HepG2 (cell line): ENCODE measurements around the gene TBC1D20. TPM values are rescaled to one million over a fixed set of nuclear protein-coding genes. Genes with fewer than 3 reads are reported as not detected.
"Not testable (repeated sequence)": the region's sequence is repeated elsewhere in the genome, so short reads cannot be mapped to it uniquely, and the experiment has no call there.

ENCODE experiments used
- ADNP ChIP-seq: sonication (generic); formaldehyde crosslinking; IDR thresholded peaks from 2 replicates; pipeline ENCODE4 v1.4.0; 2020; ENCODE audit warnings: missing genetic modification reagents
- BCL6 ChIP-seq: IDR thresholded peaks from 2 replicates; pipeline ENCODE4 v1.6.1; 2016; ENCODE audit warnings: missing genetic modification reagents, missing compliant biosample characterization
- FOSL2 ChIP-seq: sonication (generic); formaldehyde crosslinking; IDR thresholded peaks from 2 replicates; pipeline ENCODE4 v1.4.0; 2020; ENCODE audit warnings: missing genetic modification reagents
- IKZF4 ChIP-seq: sonication (generic); formaldehyde crosslinking; IDR thresholded peaks from 2 replicates; pipeline ENCODE4 v1.5.1; 2020; ENCODE audit warnings: borderline replicate concordance, mild to moderate bottlenecking, low read depth, missing genetic modification reagents; ENCODE audit errors: not compliant biosample characterization
- MEIS1 ChIP-seq: sonication (generic); formaldehyde crosslinking; IDR thresholded peaks from 2 replicates; pipeline ENCODE4 v1.9.0; 2021; ENCODE audit warnings: mild to moderate bottlenecking, missing genetic modification reagents, moderate library complexity, borderline replicate concordance
- NONO ChIP-seq, 2 experiments: fragments of 450-650 bp in 1 of 2; sonication (generic) in 1 of 2; formaldehyde crosslinking in 1 of 2; IDR thresholded peaks in 1 of 2; conservative IDR thresholded peaks in 1 of 2; 2 replicates each; pipeline versions ENCODE4 v1.6.1 to v1.8.0; 2017 to 2022; ENCODE audit warnings: mild to moderate bottlenecking in 1 of 2, missing genetic modification reagents in 1 of 2, moderate library complexity in 1 of 2
- NR2F6 ChIP-seq, 2 experiments: IDR thresholded peaks; 2 replicates each; pipeline ENCODE4 v1.6.1; 2016; ENCODE audit warnings: antibody characterized with exemption in 1 of 2, mild to moderate bottlenecking in 1 of 2
- ZBTB8A ChIP-seq: sonication (generic); formaldehyde crosslinking; IDR thresholded peaks from 2 replicates; pipeline ENCODE4 v1.4.0; 2020; ENCODE audit warnings: mild to moderate bottlenecking, low read depth, missing genetic modification reagents, borderline replicate concordance
- ZMYM2 ChIP-seq: sonication (generic); formaldehyde crosslinking; IDR thresholded peaks from 2 replicates; pipeline ENCODE4 v1.8.0; 2022; ENCODE audit warnings: mild to moderate bottlenecking, missing genetic modification reagents
- ZNF331 ChIP-seq: sonication (generic); formaldehyde crosslinking; IDR thresholded peaks from 2 replicates; pipeline ENCODE4 v1.4.0; 2020; ENCODE audit warnings: missing genetic modification reagents
- ZNF644 ChIP-seq: IDR thresholded peaks from 2 replicates; pipeline ENCODE4 v1.6.1; 2016; ENCODE audit warnings: low read depth
- ZNF670 ChIP-seq: sonication (generic); formaldehyde crosslinking; IDR thresholded peaks from 2 replicates; pipeline ENCODE4 v1.8.0; 2022; ENCODE audit warnings: mild to moderate bottlenecking, missing genetic modification reagents, borderline replicate concordance
- ZSCAN25 ChIP-seq: sonication (generic); formaldehyde crosslinking; IDR thresholded peaks from 2 replicates; pipeline ENCODE4 v1.8.0; 2022; ENCODE audit warnings: mild to moderate bottlenecking, missing genetic modification reagents
- polyA plus RNA-seq, 8 experiments: library from polyadenylated mRNA; depleted of rRNA in 3 of 8; stranded (reverse) in 7 of 8; unstranded in 1 of 8; fragments of >200 nt; fragmentation: Illumina TruSeq in 4 of 8; extraction: Trizol in 4 of 8; gene quantifications; 2 replicates each; pipeline versions ENCODE4 v1.2.1 to v1.2.3, GENCODE V29; 2011 to 2016; ENCODE audit warnings: low read depth in 4 of 8, missing spikeins in 1 of 8, mixed read lengths in 1 of 8; ENCODE audit not compliant: insufficient read depth in 1 of 8
- total RNA-seq, 5 experiments: library from RNA; depleted of rRNA; stranded (reverse); fragments of >200 nt; fragmentation: Illumina TruSeq; extraction: Trizol; gene quantifications; 2 replicates each; pipeline ENCODE4 v1.2.3, GENCODE V29; 2016; ENCODE audit warnings: low read depth in 1 of 5
- TF ChIP-seq, protein P1 (sequence below): sonication (generic); formaldehyde crosslinking; IDR thresholded peaks from 2 replicates; pipeline ENCODE4 v1.8.1; 2023; ENCODE audit warnings: mild to moderate bottlenecking, inconsistent platforms, moderate library complexity, missing genetic modification reagents, borderline replicate concordance
- TF ChIP-seq, protein P2 (sequence below): sonication (generic); formaldehyde crosslinking; IDR thresholded peaks from 2 replicates; pipeline ENCODE4 v1.5.1; 2020; ENCODE audit warnings: mild to moderate bottlenecking, missing genetic modification reagents, borderline replicate concordance
- TF ChIP-seq, protein P3 (sequence below): sonication (generic); formaldehyde crosslinking; IDR thresholded peaks from 2 replicates; pipeline ENCODE4 v1.5.1; 2020; ENCODE audit warnings: mild to moderate bottlenecking, missing genetic modification reagents, borderline replicate concordance
- TF ChIP-seq, protein P4 (sequence below): IDR thresholded peaks from 2 replicates; pipeline ENCODE4 v1.6.1; 2012; ENCODE audit warnings: inconsistent platforms
- TF ChIP-seq, protein P5 (sequence below): sonication (generic); formaldehyde crosslinking; IDR thresholded peaks from 2 replicates; pipeline ENCODE4 v1.5.1; 2020; ENCODE audit warnings: missing genetic modification reagents, mild to moderate bottlenecking, borderline replicate concordance

The TBC1D20 gene
- total and polyA plus RNA-seq, 2 of the 13 experiments (the other 11 are each of a cell fraction or from before 2014, with no cell fraction given), result 36.6 to 47.1 TPM

DNA sequence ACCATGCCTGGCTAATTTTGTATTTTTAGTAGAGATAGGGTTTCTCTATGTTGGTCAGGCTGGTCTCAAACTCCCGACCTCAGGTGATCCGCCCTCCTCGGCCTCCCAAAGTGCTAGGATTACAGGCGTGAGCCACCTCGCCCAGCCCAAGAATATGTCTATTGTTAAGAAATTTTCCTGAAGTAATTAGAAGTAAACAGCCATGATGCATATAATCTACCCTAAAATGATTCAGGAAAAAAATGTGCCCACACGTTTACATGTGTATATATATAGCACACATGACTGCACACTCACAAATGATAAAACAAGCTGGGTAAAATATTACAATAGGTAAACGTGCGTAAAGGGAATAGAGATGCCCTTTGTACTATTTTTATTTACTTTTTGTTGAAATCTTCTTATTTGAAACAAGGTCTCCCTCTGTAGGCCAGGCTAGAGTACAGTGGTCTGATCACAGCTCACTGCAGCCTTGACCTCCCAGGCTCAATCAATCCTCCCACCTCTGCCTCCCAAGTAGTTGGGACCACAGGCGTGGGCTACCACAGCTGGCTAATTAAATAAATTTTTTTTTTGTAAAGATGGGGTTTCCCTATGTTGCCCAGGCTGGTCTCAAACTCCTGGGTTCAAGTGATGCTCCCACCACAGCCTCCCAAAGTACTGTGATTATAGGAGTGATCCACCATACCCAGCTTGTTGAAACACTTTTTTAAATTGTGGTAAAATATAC lies 48.2 kb upstream of the TBC1D20 start (continued):
- TF ChIP-seq IKZF4 (CRISPR knock-in tag) (peak; percentile 13), BCL6 (peak; percentile 59; the same call in 1 of the 2 replicates), ZMYM2 (CRISPR knock-in tag) (peak; percentile 62; the same call in 1 of the 2 replicates), NR2F6 (IDR thresholded peaks at IDR 0.05) (peak; percentile 93), NR2F6 (CRISPR knock-in tag; IDR thresholded peaks at IDR 0.05) (peak; percentile 95), ZNF331 (peak; percentile 76), ZSCAN25 (peak; percentile 72), ZNF670 (CRISPR knock-in tag) (0 out of 2 replicates have a peak, but pooled peaks have one; percentile 43), ZBTB8A (CRISPR knock-in tag) (peak; percentile 80; the same call in 1 of the 2 replicates), ADNP (CRISPR knock-in tag) (0 out of 2 replicates have a peak, but pooled peaks have one; percentile 74), NONO (CRISPR knock-in tag; conservative IDR thresholded peaks at IDR 0.05) (peak; percentile 46; the same call in 1 of the 2 replicates), MEIS1 (CRISPR knock-in tag) (peak; percentile 85; the same call in 1 of the 2 replicates), FOSL2 (CRISPR knock-in tag) (peak; percentile 63; the same call in 1 of the 2 replicates), ZNF644 (CRISPR knock-in tag) (peak; percentile 44; the same call in 1 of the 2 replicates)
- TF ChIP-seq, protein P1, sequence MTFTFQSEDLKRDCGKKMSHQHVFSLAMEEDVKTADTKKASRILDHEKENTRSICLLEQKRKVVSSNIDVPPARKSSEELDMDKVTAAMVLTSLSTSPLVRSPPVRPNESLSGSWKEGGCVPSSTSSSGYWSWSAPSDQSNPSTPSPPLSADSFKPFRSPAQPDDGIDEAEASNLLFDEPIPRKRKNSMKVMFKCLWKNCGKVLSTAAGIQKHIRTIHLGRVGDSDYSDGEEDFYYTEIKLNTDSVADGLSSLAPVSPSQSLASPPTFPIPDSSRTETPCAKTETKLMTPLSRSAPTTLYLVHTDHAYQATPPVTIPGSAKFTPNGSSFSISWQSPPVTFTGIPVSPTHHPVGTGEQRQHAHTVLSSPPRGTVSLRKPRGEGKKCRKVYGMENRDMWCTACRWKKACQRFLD, result peak; percentile 63; the same call in 1 of the 2 replicates
- TF ChIP-seq, protein P2, sequence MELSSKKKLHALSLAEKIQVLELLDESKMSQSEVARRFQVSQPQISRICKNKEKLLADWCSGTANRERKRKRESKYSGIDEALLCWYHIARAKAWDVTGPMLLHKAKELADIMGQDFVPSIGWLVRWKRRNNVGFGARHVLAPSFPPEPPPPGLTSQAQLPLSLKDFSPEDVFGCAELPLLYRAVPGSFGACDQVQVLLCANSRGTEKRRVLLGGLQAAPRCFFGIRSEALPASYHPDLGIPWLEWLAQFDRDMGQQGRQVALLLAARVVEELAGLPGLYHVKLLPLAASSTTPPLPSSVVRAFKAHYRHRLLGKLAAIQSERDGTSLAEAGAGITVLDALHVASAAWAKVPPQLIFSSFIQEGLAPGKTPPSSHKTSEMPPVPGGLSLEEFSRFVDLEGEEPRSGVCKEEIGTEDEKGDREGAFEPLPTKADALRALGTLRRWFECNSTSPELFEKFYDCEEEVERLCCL (CRISPR knock-in tag), result peak; percentile 66; the same call in 1 of the 2 replicates
- TF ChIP-seq, protein P3, sequence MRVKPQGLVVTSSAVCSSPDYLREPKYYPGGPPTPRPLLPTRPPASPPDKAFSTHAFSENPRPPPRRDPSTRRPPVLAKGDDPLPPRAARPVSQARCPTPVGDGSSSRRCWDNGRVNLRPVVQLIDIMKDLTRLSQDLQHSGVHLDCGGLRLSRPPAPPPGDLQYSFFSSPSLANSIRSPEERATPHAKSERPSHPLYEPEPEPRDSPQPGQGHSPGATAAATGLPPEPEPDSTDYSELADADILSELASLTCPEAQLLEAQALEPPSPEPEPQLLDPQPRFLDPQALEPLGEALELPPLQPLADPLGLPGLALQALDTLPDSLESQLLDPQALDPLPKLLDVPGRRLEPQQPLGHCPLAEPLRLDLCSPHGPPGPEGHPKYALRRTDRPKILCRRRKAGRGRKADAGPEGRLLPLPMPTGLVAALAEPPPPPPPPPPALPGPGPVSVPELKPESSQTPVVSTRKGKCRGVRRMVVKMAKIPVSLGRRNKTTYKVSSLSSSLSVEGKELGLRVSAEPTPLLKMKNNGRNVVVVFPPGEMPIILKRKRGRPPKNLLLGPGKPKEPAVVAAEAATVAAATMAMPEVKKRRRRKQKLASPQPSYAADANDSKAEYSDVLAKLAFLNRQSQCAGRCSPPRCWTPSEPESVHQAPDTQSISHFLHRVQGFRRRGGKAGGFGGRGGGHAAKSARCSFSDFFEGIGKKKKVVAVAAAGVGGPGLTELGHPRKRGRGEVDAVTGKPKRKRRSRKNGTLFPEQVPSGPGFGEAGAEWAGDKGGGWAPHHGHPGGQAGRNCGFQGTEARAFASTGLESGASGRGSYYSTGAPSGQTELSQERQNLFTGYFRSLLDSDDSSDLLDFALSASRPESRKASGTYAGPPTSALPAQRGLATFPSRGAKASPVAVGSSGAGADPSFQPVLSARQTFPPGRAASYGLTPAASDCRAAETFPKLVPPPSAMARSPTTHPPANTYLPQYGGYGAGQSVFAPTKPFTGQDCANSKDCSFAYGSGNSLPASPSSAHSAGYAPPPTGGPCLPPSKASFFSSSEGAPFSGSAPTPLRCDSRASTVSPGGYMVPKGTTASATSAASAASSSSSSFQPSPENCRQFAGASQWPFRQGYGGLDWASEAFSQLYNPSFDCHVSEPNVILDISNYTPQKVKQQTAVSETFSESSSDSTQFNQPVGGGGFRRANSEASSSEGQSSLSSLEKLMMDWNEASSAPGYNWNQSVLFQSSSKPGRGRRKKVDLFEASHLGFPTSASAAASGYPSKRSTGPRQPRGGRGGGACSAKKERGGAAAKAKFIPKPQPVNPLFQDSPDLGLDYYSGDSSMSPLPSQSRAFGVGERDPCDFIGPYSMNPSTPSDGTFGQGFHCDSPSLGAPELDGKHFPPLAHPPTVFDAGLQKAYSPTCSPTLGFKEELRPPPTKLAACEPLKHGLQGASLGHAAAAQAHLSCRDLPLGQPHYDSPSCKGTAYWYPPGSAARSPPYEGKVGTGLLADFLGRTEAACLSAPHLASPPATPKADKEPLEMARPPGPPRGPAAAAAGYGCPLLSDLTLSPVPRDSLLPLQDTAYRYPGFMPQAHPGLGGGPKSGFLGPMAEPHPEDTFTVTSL (CRISPR knock-in tag), result peak; percentile 84; the same call in 1 of the 2 replicates
- TF ChIP-seq, protein P4, sequence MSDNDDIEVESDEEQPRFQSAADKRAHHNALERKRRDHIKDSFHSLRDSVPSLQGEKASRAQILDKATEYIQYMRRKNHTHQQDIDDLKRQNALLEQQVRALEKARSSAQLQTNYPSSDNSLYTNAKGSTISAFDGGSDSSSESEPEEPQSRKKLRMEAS, result peak; percentile 47
- TF ChIP-seq, protein P5, sequence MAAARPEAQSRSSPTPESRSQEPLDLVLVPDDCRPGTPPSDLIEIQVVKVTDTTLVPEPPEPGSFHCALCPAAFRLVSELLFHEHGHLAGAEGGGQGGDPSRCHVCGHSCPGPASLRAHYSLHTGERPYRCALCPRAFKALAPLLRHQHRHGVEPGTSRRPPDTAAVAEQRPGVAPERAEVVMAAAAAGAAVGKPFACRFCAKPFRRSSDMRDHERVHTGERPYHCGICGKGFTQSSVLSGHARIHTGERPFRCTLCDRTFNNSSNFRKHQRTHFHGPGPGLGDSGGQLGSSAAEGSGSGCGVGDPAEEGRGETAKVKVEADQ (CRISPR knock-in tag), result peak; percentile 85; the same call in 1 of the 2 replicates
- TF ChIP-seq NONO (IDR thresholded peaks at IDR 0.05), result not testable (repeated sequence)
